ENCODE results near the gene ASCC3.

DNA sequence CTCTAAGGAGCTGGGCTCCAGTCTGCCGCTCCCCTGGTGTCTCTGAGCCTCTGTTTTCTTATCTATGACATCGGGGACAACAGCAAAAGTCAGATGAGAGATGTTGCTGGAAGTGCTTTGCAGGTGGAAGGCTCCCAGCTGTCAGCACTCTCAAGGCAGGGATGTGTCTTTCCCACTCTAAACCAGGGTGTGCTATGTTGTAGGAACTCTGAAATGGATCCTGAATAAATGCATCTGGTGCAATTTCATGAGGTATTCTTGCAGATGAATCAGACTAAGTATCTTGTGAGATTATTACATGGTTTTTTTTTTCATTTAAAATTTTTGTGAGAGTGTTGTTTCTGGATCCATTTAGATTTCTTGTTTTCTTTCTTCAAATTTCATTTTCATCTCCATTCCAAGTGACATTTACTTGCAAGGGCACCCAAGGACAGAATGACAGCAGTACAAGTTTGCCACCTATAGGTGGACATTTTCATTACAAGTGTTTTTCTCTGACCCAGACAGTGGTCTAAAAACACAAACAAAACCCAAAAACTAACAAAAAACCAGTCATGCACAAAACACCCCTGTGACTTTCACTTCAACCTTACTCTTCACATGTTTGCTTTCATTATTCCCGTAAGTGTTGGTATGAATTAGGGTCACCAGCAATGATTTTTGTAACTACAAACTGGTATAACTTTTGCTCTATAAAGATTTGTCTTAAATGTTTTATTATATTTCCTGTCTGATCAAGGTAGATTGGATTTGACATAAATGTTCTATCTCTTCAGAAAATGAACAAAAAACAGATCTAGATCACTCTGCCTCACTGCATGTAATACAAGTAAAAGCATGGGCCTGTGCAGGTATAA lies 401.7 kb downstream of the ASCC3 start:
- TF ChIP-seq CTCF (IDR thresholded peaks at IDR 0.05): peak; percentile 59
- no peak for TF ChIP-seq EZH2 (IDR thresholded peaks at IDR 0.05; ENCODE audit: borderline replicate concordance, insufficient read depth, low read depth, low read length, poor library complexity, severe bottlenecking)
